HL-60/S4 (cell line): Measurements from ENCODE around the gene CCDC187.

Experiments
- in situ Hi-C: fragments of 300-500 bp; cut with MboI; formaldehyde crosslinking; loops from 2 replicates; pipeline ENCODE4 v1.14.3; 2022; ENCODE audit warnings: low sequenced_read_pairs

The CCDC187 gene

GRCh38 chr9:136340356-136341041 is 36.6 kb upstream of the CCDC187 start:
- in situ Hi-C loops, result loop anchor here (25.0 kb wide), 1 partner anchor 297 kb away; no protein-coding TSS in a partner anchor

GRCh38 chr9:136339958-136340310 is 36.0 kb upstream of the CCDC187 start:
- in situ Hi-C loops, result loop anchor here (5.0 to 25.0 kb wide), 2 partner anchors 67 to 297 kb away; no protein-coding TSS in a partner anchor

GRCh38 chr9:136339173-136339957 is 35.5 kb upstream of the CCDC187 start:
- in situ Hi-C loops, result loop anchor here (5.0 to 25.0 kb wide), 2 partner anchors 68 to 298 kb away; no protein-coding TSS in a partner anchor

GRCh38 chr9:136338511-136338910 is 34.6 kb upstream of the CCDC187 start:
- in situ Hi-C loops, result loop anchor here (5.0 to 25.0 kb wide), 2 partner anchors 69 to 299 kb away; no protein-coding TSS in a partner anchor

GRCh38 chr9:136337416-136338395 is 33.8 kb upstream of the CCDC187 start:
- in situ Hi-C loops, result loop anchor here (5.0 to 25.0 kb wide), 2 partner anchors 70 to 300 kb away; no protein-coding TSS in a partner anchor

GRCh38 chr9:136336881-136337280 is 33.0 kb upstream of the CCDC187 start:
- in situ Hi-C loops, result loop anchor here (5.0 to 25.0 kb wide), 2 partner anchors 70 to 300 kb away; no protein-coding TSS in a partner anchor

- in situ Hi-C loops, result loop anchor here (5.0 to 25.0 kb wide), 2 partner anchors 71 to 301 kb away; no protein-coding TSS in a partner anchor
These were observed 32.4 kb upstream of the CCDC187 start for GRCh38 chr9:136336156-136336870.

GRCh38 chr9:136335296-136336155 is 31.6 kb upstream of the CCDC187 start:
- in situ Hi-C loops, result loop anchor here (5.0 to 25.0 kb wide), 2 partner anchors 72 to 302 kb away; no protein-coding TSS in a partner anchor

- in situ Hi-C loops, result loop anchor here (25.0 kb wide), 1 partner anchor 303 kb away; no protein-coding TSS in a partner anchor
These were observed 30.6 kb upstream of the CCDC187 start for GRCh38 chr9:136334541-136334940.

- in situ Hi-C loops, result loop anchor here (25.0 kb wide), 1 partner anchor 304 kb away; no protein-coding TSS in a partner anchor
These were observed 29.6 kb upstream of the CCDC187 start for GRCh38 chr9:136333486-136333885.

- in situ Hi-C loops, result loop anchor here (25.0 kb wide), 1 partner anchor 304 kb away; no protein-coding TSS in a partner anchor
These were observed 29.2 kb upstream of the CCDC187 start for GRCh38 chr9:136333045-136333444.

GRCh38 chr9:136332482-136332983 is 28.6 kb upstream of the CCDC187 start:
- in situ Hi-C loops, result loop anchor here (25.0 kb wide), 1 partner anchor 305 kb away; no protein-coding TSS in a partner anchor

- in situ Hi-C loops, result loop anchor here (25.0 kb wide), 1 partner anchor 305 kb away; no protein-coding TSS in a partner anchor
These were observed 27.9 kb upstream of the CCDC187 start for GRCh38 chr9:136331556-136332481.

- in situ Hi-C loops, result loop anchor here (25.0 kb wide), 1 partner anchor 306 kb away; no protein-coding TSS in a partner anchor
These were observed 27.1 kb upstream of the CCDC187 start for GRCh38 chr9:136331030-136331429.

- in situ Hi-C loops, result loop anchor here (25.0 kb wide), 1 partner anchor 307 kb away; no protein-coding TSS in a partner anchor
These were observed 26.6 kb upstream of the CCDC187 start for GRCh38 chr9:136330406-136330990.

GRCh38 chr9:136329636-136330405 is 25.9 kb upstream of the CCDC187 start:
- in situ Hi-C loops, result loop anchor here (25.0 kb wide), 1 partner anchor 307 kb away; no protein-coding TSS in a partner anchor
